OCI-LY7 (cell line): ENCODE results near the gene PARP16. TPM values are rescaled to one million over a fixed set of nuclear protein-coding genes. Genes with fewer than 3 reads are reported as not detected.

ENCODE experiments used
- BruUV-seq: library from RNA; stranded (reverse); fragments of 400-500 nt; replicated peaks from 2 replicates; lab custom pipeline; 2021; lab: Mats Ljungman, UMichigan
- CTCF ChIA-PET: fragments of 300-600 bp; sonication (Branson Sonifier 250); formaldehyde crosslinking; loops from one replicate; lab custom pipeline; 2022; ENCODE audit warnings: antibody characterized with exemption; ENCODE audit not compliant: unreplicated experiment; lab: Charles Lee
- POLR2A ChIA-PET: fragments of 300-600 bp; sonication (Branson Sonifier 250); formaldehyde crosslinking; loops from one replicate; lab custom pipeline; 2022; ENCODE audit warnings: antibody characterized with exemption; lab: Charles Lee
- DNase-seq: peaks from one replicate; pipeline ENCODE4 v3.0.0-alpha.2; 2015; ENCODE audit warnings: low spot score
- H2AFZ ChIP-seq: fragments of 200-600 bp; sonication (generic), shearing (Covaris generic); 2 replicates; pipeline ENCODE4 v1.6.1; 2014; ENCODE audit warnings: mild to moderate bottlenecking, antibody characterized with exemption, low read length, moderate library complexity
- H3K27ac ChIP-seq: fragments of 200-600 bp; sonication (generic); 2 replicates; pipeline ENCODE4 v1.5.1; 2014; ENCODE audit warnings: mixed run types, low read depth, mild to moderate bottlenecking, moderate library complexity, low read length, inconsistent platforms; ENCODE audit not compliant: poor library complexity, severe bottlenecking
- H3K36me3 ChIP-seq: fragments of 200-600 bp; sonication (generic); 2 replicates; pipeline ENCODE4 v1.6.1; 2014; ENCODE audit warnings: mild to moderate bottlenecking, antibody characterized with exemption, low read length, moderate library complexity, mixed read lengths; ENCODE audit not compliant: insufficient read depth
- H3K4me1 ChIP-seq: fragments of 200-600 bp; sonication (generic); 2 replicates; pipeline ENCODE4 v1.5.1; 2014; ENCODE audit warnings: mild to moderate bottlenecking, low read length; ENCODE audit not compliant: insufficient read depth, poor library complexity, severe bottlenecking
- H3K4me2 ChIP-seq: fragments of 200-600 bp; sonication (generic); 2 replicates; pipeline ENCODE4 v1.6.1; 2014; ENCODE audit warnings: mild to moderate bottlenecking, low read length
- H3K4me3 ChIP-seq: fragments of 200-600 bp; sonication (generic); 2 replicates; pipeline ENCODE4 v1.5.1; 2014; ENCODE audit warnings: mild to moderate bottlenecking, low read depth, low read length; ENCODE audit not compliant: poor library complexity, severe bottlenecking
- H3K79me2 ChIP-seq: fragments of 200-600 bp; sonication (generic); 2 replicates; pipeline ENCODE4 v1.6.1; 2016; ENCODE audit warnings: low read depth, mild to moderate bottlenecking, low read length, moderate library complexity, mixed read lengths; ENCODE audit not compliant: insufficient read depth
- H3K9me2 ChIP-seq: fragments of 200-600 bp; sonication (generic); 2 replicates; pipeline ENCODE4 v1.6.1; 2016; ENCODE audit warnings: mild to moderate bottlenecking, low read length, mixed read lengths; ENCODE audit not compliant: insufficient read depth
- H3K9me3 ChIP-seq: fragments of 200-600 bp; sonication (generic); 2 replicates; pipeline ENCODE4 v1.6.1; 2014; ENCODE audit warnings: mild to moderate bottlenecking, mixed run types, low read length, mixed read lengths
- H4K20me1 ChIP-seq: fragments of 200-600 bp; sonication (generic); 2 replicates; pipeline ENCODE4 v1.6.1; 2014; ENCODE audit warnings: mild to moderate bottlenecking, antibody characterized with exemption, low read length, moderate library complexity, mixed read lengths; ENCODE audit not compliant: insufficient read depth
- EZH2phosphoT487 ChIP-seq: fragments of 200-600 bp; sonication (generic); IDR thresholded peaks from 2 replicates; pipeline ENCODE4 v1.6.1; 2018; ENCODE audit warnings: low read depth, borderline replicate concordance, mild to moderate bottlenecking, mixed run types, antibody characterized with exemption, low read length, moderate library complexity, mixed read lengths
- intact Hi-C: fragments of 100-400 bp; cut with micrococcal nuclease; formaldehyde crosslinking; loops from one replicate; pipeline ENCODE4 v1.10.0; 2022; ENCODE audit not compliant: unreplicated experiment
- total RNA-seq, 2 experiments: library from RNA; depleted of rRNA in 1 of 2; stranded (reverse); fragments of >200 nt in 1 of 2; shearing (Covaris generic) in 1 of 2; gene quantifications; 2 replicates each; pipeline ENCODE4 v1.2.3, GENCODE V29; 2014 to 2022
- TF ChIP-seq, protein P1 (sequence below): fragments of 200-600 bp; sonication (generic); conservative IDR thresholded peaks from 2 replicates; pipeline ENCODE4 v1.5.1; 2014; ENCODE audit warnings: mild to moderate bottlenecking, antibody characterized with exemption, low read length, moderate library complexity, mixed read lengths

The PARP16 gene
- total RNA-seq, 2 experiments from 2014 or later, result 21.2 to 24.9 TPM

DNA sequence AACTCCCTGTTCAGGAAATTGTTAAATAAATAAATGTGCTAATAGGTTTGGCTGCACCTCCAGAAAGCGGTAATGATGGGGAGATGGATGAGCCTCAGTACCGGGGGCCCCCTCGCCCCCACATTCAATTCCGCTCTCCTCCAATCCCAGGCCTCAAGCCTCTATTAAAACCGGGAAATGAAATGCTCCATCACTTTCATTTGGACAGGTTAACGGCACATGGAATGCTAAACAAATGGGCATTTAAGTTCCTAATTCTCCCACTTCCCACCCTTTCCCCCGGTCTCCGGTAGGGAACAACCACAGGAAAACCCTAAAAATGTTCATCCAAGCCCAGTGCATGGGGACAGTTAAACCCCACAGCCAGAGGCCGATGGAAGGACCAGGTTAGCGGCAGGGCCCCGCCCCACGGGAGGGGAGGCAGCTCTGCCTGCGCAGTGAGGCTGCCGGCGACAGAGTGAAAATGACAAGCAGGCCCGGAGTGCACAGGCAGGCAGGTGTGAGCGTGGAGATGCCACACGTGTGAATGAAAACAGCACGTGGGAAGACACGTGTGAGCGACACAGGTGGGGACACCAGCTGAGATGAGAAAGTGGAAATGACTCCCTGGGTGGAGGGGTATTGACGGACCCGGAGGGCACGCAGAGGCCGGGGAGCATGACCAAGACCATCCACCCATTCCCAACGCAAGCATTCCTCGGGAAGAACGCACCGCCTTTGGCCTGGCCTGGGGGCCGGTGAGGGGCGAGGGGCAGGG is 45.9 kb upstream of the PARP16 start:
- DNase-seq, result no peak
- intact Hi-C loops, result no loop called here

DNA sequence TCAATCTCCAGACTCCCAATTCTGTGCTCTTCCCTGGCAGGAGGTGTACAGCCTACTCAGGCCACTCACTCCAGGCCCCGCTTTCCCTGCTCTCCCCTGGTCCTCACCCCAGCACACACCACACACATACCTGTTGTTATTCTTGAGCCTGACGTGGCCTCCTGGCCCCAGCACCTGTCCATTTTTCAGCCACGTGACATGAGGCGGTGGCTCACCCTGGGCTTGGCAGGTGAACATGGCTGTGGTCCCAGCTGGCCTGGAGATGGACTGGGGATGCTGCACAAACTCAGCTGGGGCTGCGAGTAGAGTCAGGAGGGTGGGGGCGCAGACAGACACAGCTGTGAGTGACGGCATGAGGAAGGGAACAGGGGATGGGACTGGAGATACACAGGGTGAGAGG is 45.1 kb upstream of the PARP16 start:
- Histone ChIP-seq H3K4me1 (peaks cover under 1% of the 10 kb centered on the region), H2AFZ (no peak overlapping the region), H3K4me3 (no peak overlapping the region), H3K9me2 (no peaks in the 10 kb centered on the region), H4K20me1 (no peaks in the 10 kb centered on the region), H3K9me3 (no peaks in the 10 kb centered on the region), H3K27ac (no peak overlapping the region), H3K4me2 (no peak overlapping the region), H3K36me3 (no peaks in the 10 kb centered on the region), H3K79me2 (no peaks in the 10 kb centered on the region)
- DNase-seq, result no peak
- TF ChIP-seq, protein P1, sequence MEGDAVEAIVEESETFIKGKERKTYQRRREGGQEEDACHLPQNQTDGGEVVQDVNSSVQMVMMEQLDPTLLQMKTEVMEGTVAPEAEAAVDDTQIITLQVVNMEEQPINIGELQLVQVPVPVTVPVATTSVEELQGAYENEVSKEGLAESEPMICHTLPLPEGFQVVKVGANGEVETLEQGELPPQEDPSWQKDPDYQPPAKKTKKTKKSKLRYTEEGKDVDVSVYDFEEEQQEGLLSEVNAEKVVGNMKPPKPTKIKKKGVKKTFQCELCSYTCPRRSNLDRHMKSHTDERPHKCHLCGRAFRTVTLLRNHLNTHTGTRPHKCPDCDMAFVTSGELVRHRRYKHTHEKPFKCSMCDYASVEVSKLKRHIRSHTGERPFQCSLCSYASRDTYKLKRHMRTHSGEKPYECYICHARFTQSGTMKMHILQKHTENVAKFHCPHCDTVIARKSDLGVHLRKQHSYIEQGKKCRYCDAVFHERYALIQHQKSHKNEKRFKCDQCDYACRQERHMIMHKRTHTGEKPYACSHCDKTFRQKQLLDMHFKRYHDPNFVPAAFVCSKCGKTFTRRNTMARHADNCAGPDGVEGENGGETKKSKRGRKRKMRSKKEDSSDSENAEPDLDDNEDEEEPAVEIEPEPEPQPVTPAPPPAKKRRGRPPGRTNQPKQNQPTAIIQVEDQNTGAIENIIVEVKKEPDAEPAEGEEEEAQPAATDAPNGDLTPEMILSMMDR, result no peak
- no peak for TF ChIP-seq EZH2phosphoT487
- ChIA-PET CTCF (no interaction called here), POLR2A (no interaction called here)
- BruUV-seq, result no TSS peak
- intact Hi-C loops, result no loop called here

More for the DNA sequence above, 45.9 kb upstream of the PARP16 start:
- POLR2A ChIA-PET, result no interaction called here
- Histone ChIP-seq H3K4me1 (peaks cover 7% of the 10 kb centered on the region), H3K4me2 (no peak overlapping the region), H3K9me3 (no peaks in the 10 kb centered on the region), H4K20me1 (no peaks in the 10 kb centered on the region), H2AFZ (no peak overlapping the region), H3K79me2 (no peaks in the 10 kb centered on the region), H3K27ac (no peak overlapping the region), H3K36me3 (no peaks in the 10 kb centered on the region), H3K4me3 (no peak overlapping the region), H3K9me2 (no peaks in the 10 kb centered on the region)
- no TSS peak for BruUV-seq
- CTCF ChIA-PET, result no interaction called here
- TF ChIP-seq EZH2phosphoT487, result no peak
- TF ChIP-seq, protein P1, result no peak

DNA sequence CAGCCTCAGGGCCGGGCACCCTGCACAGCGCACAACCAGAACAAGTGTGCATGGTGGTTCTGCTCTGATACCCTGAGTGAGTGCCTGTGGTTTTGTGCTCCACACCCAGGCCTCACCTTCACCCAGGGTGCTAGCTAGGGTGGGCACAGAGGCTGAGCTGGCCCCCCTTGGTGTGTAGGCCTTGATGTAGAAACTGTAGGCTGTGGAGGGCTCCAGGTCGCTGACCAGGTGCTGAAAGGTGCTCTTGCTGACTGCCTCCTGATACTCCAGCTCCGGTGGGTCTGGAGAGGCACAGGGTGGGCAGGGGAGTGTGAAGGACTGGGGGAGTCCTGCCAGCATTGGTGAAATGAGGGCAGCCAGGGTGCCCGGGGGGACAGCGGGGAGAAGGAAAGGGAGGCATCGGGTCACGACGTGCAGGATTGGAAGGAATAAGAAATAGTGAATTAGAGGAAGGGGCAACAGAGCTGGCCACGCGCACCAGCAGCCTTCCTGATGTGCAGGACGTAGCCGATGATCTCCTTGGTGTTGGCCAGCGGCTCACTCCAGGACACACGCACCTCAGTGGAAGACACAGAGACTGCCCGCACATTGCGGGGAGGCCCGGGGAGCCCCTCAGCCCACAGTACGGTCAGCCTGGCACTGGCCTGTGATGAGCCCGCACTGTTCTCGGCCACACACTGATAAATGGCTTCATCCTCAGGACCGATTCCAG is 44.4 kb upstream of the PARP16 start:
- H3K4me1 ChIP-seq, result no peaks in the 10 kb centered on the region
- no peak overlapping the region for H3K4me3 ChIP-seq
- CTCF ChIA-PET, result no interaction called here
- intact Hi-C loops, result no loop called here
- H3K9me2 ChIP-seq, result no peaks in the 10 kb centered on the region
- H3K9me3 ChIP-seq, result no peaks in the 10 kb centered on the region
- no peak for DNase-seq
- TF ChIP-seq, protein P1, result no peak
- TF ChIP-seq EZH2phosphoT487, result no peak
- no peak overlapping the region for H2AFZ ChIP-seq
- H3K4me2 ChIP-seq, result no peak overlapping the region
- no peaks in the 10 kb centered on the region for H3K36me3 ChIP-seq
- H4K20me1 ChIP-seq, result no peaks in the 10 kb centered on the region
- no peak overlapping the region for H3K27ac ChIP-seq
- no TSS peak for BruUV-seq
- H3K79me2 ChIP-seq, result no peaks in the 10 kb centered on the region
- POLR2A ChIA-PET, result no interaction called here
